Measurements from ENCODE around the gene HYDIN.

GRCh38 chr16:71250461-71251235 lies 20.1 kb upstream of the HYDIN start:
- no peak for TF ChIP-seq POLR2AphosphoS5 (IDR thresholded peaks at IDR 0.05; ENCODE audit: low read depth, low read length)
- TF ChIP-seq CTCF (IDR thresholded peaks at IDR 0.05 in 2 of 3, conservative IDR thresholded peaks at IDR 0.05 in 1 of 3; ENCODE audit: borderline replicate concordance in 1 of 3, insufficient read depth in 1 of 3, low read depth in 2 of 3, low read length in 2 of 3) = no peak
- no peak for TF ChIP-seq EZH2 (IDR thresholded peaks at IDR 0.05)
